GM06990 (cell line): ENCODE data around the gene ATP11B.

Experiments used
- DNase-seq: peaks from one replicate; pipeline ENCODE4 v3.0.0-alpha.2; 2011; ENCODE audit not compliant: insufficient read length; ENCODE audit errors: extremely low read depth
- H3K27me3 ChIP-seq: replicated peaks from 2 replicates; pipeline ENCODE4 v1.6.0; 2011; ENCODE audit warnings: low read length; ENCODE audit not compliant: control insufficient read depth, insufficient read depth
- H3K36me3 ChIP-seq: 2 replicates; pipeline ENCODE4 v1.5.1; 2011; ENCODE audit warnings: low read length; ENCODE audit not compliant: control insufficient read depth, insufficient read depth
- H3K4me3 ChIP-seq: replicated peaks from 2 replicates; pipeline ENCODE4 v1.5.1; 2011; ENCODE audit warnings: low read depth, mild to moderate bottlenecking, control low read depth, low read length
- CTCF ChIP-seq: IDR thresholded peaks from 2 replicates; pipeline ENCODE4 v1.5.1; 2011; ENCODE audit warnings: low read length, control low read depth, mild to moderate bottlenecking, inconsistent platforms; ENCODE audit not compliant: insufficient read depth, poor library complexity, severe bottlenecking

ATP11B gene

DNA sequence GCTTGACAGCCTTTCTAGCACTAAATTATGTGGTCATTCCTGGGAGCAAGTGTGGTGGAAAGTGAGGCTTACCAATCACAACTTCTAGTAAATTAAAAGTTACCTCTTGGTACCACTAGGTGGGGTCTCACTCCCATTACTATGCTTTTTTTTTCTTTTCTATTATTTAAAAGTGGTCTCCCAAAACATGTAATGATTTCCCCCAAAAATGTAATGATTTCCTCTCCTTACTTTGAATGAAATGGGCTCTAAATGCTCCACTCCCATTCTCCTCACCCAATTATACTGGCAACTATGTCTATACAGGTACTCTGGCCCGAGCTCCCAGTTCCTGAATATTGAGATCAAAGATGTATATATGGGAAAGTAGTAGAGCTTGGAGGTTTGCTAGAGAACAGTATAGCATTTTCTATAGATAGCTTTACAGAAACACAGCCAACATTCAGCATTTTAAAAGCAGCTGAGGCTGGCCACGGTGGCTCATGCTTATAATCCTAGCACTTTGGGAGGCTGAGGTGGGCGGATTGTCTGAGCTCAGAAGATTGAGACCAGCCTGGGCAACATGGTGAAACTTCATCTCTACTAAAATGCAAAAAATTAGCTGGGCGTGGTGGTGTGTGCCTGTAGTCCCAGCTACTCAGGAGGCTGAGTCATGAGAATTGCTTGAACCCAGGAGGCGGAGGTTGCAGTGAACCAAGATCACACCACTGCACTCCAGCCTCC, 116.2 kb downstream of the ATP11B start:
- peak; percentile 50 for TF ChIP-seq CTCF
- no peak for DNase-seq
- no peaks in the 10 kb centered on the region for H3K27me3 ChIP-seq
- H3K4me3 ChIP-seq = no peak overlapping the region
- H3K36me3 ChIP-seq = peaks cover 5% of the 10 kb centered on the region

- TF ChIP-seq CTCF = no peak
- no peaks in the 10 kb centered on the region for H3K27me3 ChIP-seq
- H3K36me3 ChIP-seq = peaks cover 2% of the 10 kb centered on the region
- no peak overlapping the region for H3K4me3 ChIP-seq
- no peak for DNase-seq
Observed at GRCh38 chr3:182910936-182911781, 117.9 kb downstream of the ATP11B start.

- Histone ChIP-seq H3K4me3 (no peak overlapping the region), H3K36me3 (peaks cover 2% of the 10 kb centered on the region), H3K27me3 (no peaks in the 10 kb centered on the region)
- DNase-seq = no peak
- TF ChIP-seq CTCF = no peak
Observed at GRCh38 chr3:182911782-182912111, 118.4 kb downstream of the ATP11B start.

GRCh38 chr3:182912474-182912873, 119.2 kb downstream of the ATP11B start:
- TF ChIP-seq CTCF = no peak
- H3K27me3 ChIP-seq = no peaks in the 10 kb centered on the region
- H3K36me3 ChIP-seq = peaks cover 2% of the 10 kb centered on the region
- DNase-seq = no peak
- no peak overlapping the region for H3K4me3 ChIP-seq

GRCh38 chr3:182913889-182914288, 120.6 kb downstream of the ATP11B start:
- Histone ChIP-seq H3K4me3 (no peak overlapping the region), H3K36me3 (no peaks in the 10 kb centered on the region; the same call in none of the 2 replicates), H3K27me3 (no peaks in the 10 kb centered on the region)
- TF ChIP-seq CTCF = no peak
- DNase-seq = peak; percentile 66
